ENCODE results near the gene ANGPTL2. TPM values are rescaled to one million over a fixed set of nuclear protein-coding genes. Genes with fewer than 3 reads are reported as not detected.

ANGPTL2 gene
- total RNA-seq, 4 donors from 2014 or later: 17.3 to 21.3 (median 19.8) TPM

GRCh38 chr9:127144670-127145445 lies 22.4 kb upstream of the ANGPTL2 start:
- Histone ChIP-seq H3K27ac (no peak overlapping the region), H3K9me3 (no peaks in the 10 kb centered on the region), H3K36me3 (no peaks in the 10 kb centered on the region), H3K4me1 (no peaks in the 10 kb centered on the region), H3K4me3 (no peak overlapping the region), H3K27me3 (no peaks in the 10 kb centered on the region)
- TF ChIP-seq POLR2AphosphoS5 (IDR thresholded peaks at IDR 0.05): no peak
- no peak for TF ChIP-seq POLR2A (IDR thresholded peaks at IDR 0.05)
- TF ChIP-seq EP300 (IDR thresholded peaks at IDR 0.05): no peak
- TF ChIP-seq CTCF (IDR thresholded peaks at IDR 0.05): no peak
- DNase-seq (ENCODE audit: low spot score in 2 of 2): no peak
- WGBS: 90% methylated on average over 8 of the region's 8 CpGs

- peak in 1 of 2 donors; percentile 33 for DNase-seq (ENCODE audit: low spot score in 2 of 2)
- WGBS: 94% methylated on average over 8 of the region's 8 CpGs
- H3K4me3 ChIP-seq: no peak overlapping the region
- H3K27me3 ChIP-seq: no peaks in the 10 kb centered on the region
- H3K4me1 ChIP-seq: no peaks in the 10 kb centered on the region
- TF ChIP-seq POLR2A (IDR thresholded peaks at IDR 0.05) (no peak), POLR2AphosphoS5 (IDR thresholded peaks at IDR 0.05) (no peak), CTCF (IDR thresholded peaks at IDR 0.05) (no peak), EP300 (IDR thresholded peaks at IDR 0.05) (no peak)
- H3K36me3 ChIP-seq: no peaks in the 10 kb centered on the region
- H3K9me3 ChIP-seq: no peaks in the 10 kb centered on the region
- H3K27ac ChIP-seq: no peak overlapping the region
Measured at GRCh38 chr9:127143920-127144465, 21.6 kb upstream of the ANGPTL2 start.

GRCh38 chr9:127142931-127143464 lies 20.6 kb upstream of the ANGPTL2 start:
- Histone ChIP-seq H3K27me3 (no peaks in the 10 kb centered on the region), H3K4me3 (no peak overlapping the region), H3K9me3 (no peaks in the 10 kb centered on the region), H3K36me3 (no peaks in the 10 kb centered on the region), H3K4me1 (no peaks in the 10 kb centered on the region), H3K27ac (no peak overlapping the region)
- 65% methylated on average over 2 of the region's 2 CpGs for WGBS
- peak in 1 of 2 donors; percentile 24 for DNase-seq (ENCODE audit: low spot score in 2 of 2)
- TF ChIP-seq POLR2A (IDR thresholded peaks at IDR 0.05) (no peak), EP300 (IDR thresholded peaks at IDR 0.05) (no peak), CTCF (IDR thresholded peaks at IDR 0.05) (no peak), POLR2AphosphoS5 (IDR thresholded peaks at IDR 0.05) (no peak)

- Histone ChIP-seq H3K36me3 (no peaks in the 10 kb centered on the region), H3K27me3 (no peaks in the 10 kb centered on the region), H3K4me1 (no peaks in the 10 kb centered on the region), H3K27ac (no peak overlapping the region), H3K9me3 (no peaks in the 10 kb centered on the region), H3K4me3 (no peak overlapping the region)
- peak in 1 of 2 donors; percentile 40 for DNase-seq (ENCODE audit: low spot score in 2 of 2)
- TF ChIP-seq CTCF (IDR thresholded peaks at IDR 0.05): no peak
- 95% methylated on average over 3 of the region's 3 CpGs for WGBS
Measured at GRCh38 chr9:127142291-127142690, 19.9 kb upstream of the ANGPTL2 start.
